ENCODE data around the gene CYB5A. TPM values are rescaled to one million over a fixed set of nuclear protein-coding genes. Genes with fewer than 3 reads are reported as not detected.
"Not testable (repeated sequence)": the region's sequence is repeated elsewhere in the genome, so short reads cannot be mapped to it uniquely, and the experiment has no call there.

The CYB5A gene
- total and polyA plus RNA-seq, 4 donors = 33.2 to 276 (median 67.2) TPM

DNA sequence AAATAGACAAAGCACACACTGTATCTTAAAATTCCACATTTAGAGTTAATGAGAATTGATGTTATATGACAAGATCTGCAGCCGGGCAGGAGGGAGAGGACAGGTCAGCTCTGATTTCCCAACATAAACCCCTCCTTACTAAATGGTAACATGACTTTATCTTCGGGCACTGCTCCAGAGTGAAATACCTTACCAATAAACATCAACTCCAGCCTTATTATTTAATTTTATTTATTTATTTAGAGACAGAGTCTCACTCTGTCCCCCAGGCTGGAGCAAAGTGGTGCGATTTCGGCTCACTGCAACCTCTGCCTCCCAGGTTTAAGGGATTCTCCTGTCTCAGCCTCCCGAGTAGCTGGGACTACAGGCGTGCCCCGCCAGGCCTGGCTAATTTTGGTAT, 1.7 kb downstream of the CYB5A start:
- DNase-seq (no peak), ATAC-seq (ENCODE audit: low FRiP score) (no peak)
- no peaks in the 10 kb centered on the region for H3K9me3 ChIP-seq (ENCODE audit: control insufficient read depth, low read length)
- no peaks in the 10 kb centered on the region for H3K27me3 ChIP-seq (ENCODE audit: control insufficient read depth in 1 of 2, insufficient read depth in 2 of 2, low read length in 1 of 2)
- intact Hi-C loops (cut with DNase I) = loop anchor here (2.0 to 10.0 kb wide), 4 partner anchors 143 to 307 kb away; partner anchors contain the start of genes FBXO15 (in 2 of the 2), CNDP2 (in 1 of the 2), TIMM21 (in 1 of the 2) and ZNF407 (in 1 of the 2)
- no peak overlapping the region for H3K4me3 ChIP-seq (ENCODE audit: low read length in 2 of 2)
- peaks cover 0 to 2% of the 10 kb centered on the region in 2 donors for H3K4me1 ChIP-seq (ENCODE audit: control insufficient read depth in 1 of 2, insufficient read depth in 2 of 2, low read length in 2 of 2)
- WGBS, 2 donors = 95 to 97% methylated on average over 7 of the region's 7 CpGs
- H3K36me3 ChIP-seq (ENCODE audit: control insufficient read depth in 1 of 2, insufficient read depth in 2 of 2, low read length in 1 of 2) = no peaks in the 10 kb centered on the region
- H3K27ac ChIP-seq (ENCODE audit: low read depth in 1 of 2, low read length in 2 of 2) = no peak overlapping the region

DNA sequence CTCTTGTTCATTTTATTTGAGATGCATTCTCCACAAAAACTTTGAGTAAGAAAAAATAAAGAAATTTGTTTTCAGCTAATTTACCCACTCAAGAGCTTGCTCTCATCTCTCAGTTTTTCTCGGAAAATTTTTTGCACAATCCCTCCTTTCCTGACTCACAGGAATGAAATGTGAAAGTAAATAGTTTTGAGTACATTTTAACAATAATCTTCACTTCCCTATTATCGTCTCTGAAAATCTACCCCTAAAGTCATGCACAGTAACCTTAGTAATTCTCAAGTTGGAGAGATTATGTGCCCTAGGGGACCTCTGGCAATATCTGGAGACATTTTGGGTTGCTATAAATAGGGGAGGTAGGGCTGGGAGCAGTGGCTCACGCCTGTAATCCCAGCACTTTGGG, 2.6 kb downstream of the CYB5A start:
- Histone ChIP-seq H3K27ac (ENCODE audit: low read depth in 1 of 2, low read length in 2 of 2) (no peak overlapping the region), H3K27me3 (ENCODE audit: control insufficient read depth in 1 of 2, insufficient read depth in 2 of 2, low read length in 1 of 2) (no peaks in the 10 kb centered on the region), H3K9me3 (ENCODE audit: control insufficient read depth, low read length) (no peaks in the 10 kb centered on the region), H3K4me3 (ENCODE audit: low read length in 2 of 2) (no peak overlapping the region), H3K36me3 (ENCODE audit: control insufficient read depth in 1 of 2, insufficient read depth in 2 of 2, low read length in 1 of 2) (no peaks in the 10 kb centered on the region), H3K4me1 (ENCODE audit: control insufficient read depth in 1 of 2, insufficient read depth in 2 of 2, low read length in 2 of 2) (peaks cover 0 to 2% of the 10 kb centered on the region in 2 donors)
- no peak for DNase-seq
- 27 to 38% methylated on average over 3 of the region's 3 CpGs for WGBS, 2 donors
- intact Hi-C loops (cut with DNase I) = no loop called here
- ATAC-seq (ENCODE audit: low FRiP score) = no peak

DNA sequence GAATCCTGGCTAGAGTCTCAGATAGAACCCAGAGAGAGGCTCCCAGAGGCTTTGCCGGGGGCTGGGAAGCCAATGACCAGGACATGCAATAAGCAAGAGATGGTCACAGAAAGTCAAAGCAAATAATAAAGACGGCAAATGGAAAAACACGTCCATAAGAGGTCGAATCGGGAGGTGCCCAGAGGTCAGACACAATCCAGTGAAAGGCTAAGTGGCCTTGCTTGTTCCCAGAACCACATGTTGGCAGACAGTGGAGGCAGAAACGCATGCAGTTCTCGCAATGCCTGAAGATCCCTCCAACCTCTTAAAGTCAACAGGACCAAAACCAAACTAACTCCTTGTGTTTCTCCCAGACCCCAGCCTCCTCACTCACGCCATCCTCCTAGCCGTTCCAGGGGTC, 3.0 kb downstream of the CYB5A start:
- Histone ChIP-seq H3K27me3 (ENCODE audit: control insufficient read depth in 1 of 2, insufficient read depth in 2 of 2, low read length in 1 of 2) (no peaks in the 10 kb centered on the region), H3K27ac (ENCODE audit: low read depth in 1 of 2, low read length in 2 of 2) (no peak overlapping the region), H3K36me3 (ENCODE audit: control insufficient read depth in 1 of 2, insufficient read depth in 2 of 2, low read length in 1 of 2) (no peaks in the 10 kb centered on the region), H3K4me3 (ENCODE audit: low read length in 2 of 2) (no peak overlapping the region), H3K4me1 (ENCODE audit: control insufficient read depth in 1 of 2, insufficient read depth in 2 of 2, low read length in 2 of 2) (peaks cover 0 to 2% of the 10 kb centered on the region in 2 donors), H3K9me3 (ENCODE audit: control insufficient read depth, low read length) (no peaks in the 10 kb centered on the region)
- 79 to 80% methylated on average over 9 of the region's 9 CpGs for WGBS, 2 donors
- intact Hi-C loops (cut with DNase I) = no loop called here
- no peak for DNase-seq
- no peak for ATAC-seq (ENCODE audit: low FRiP score)

DNA sequence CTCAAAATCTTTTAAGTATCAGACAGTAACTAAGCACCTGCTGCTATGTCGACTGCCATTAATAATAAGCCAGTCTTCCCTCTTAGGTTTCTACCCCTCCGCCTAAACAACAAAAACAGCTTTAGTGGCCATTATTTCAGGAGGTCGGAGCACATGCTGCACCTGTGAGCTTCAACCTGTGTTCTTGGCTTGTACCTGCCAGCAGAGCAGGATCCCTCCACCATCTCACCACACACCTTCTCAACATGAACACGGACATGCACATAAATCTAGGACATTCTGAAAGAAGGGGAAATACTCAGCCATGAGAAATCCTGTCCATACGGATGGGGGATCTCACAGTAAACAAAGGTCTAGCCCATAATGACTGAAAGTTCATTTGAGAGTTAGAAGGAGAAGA, 3.7 kb downstream of the CYB5A start:
- intact Hi-C loops (cut with DNase I) = no loop called here
- Histone ChIP-seq H3K36me3 (ENCODE audit: control insufficient read depth in 1 of 2, insufficient read depth in 2 of 2, low read length in 1 of 2) (no peaks in the 10 kb centered on the region), H3K27ac (ENCODE audit: low read depth in 1 of 2, low read length in 2 of 2) (no peak overlapping the region), H3K9me3 (ENCODE audit: control insufficient read depth, low read length) (no peaks in the 10 kb centered on the region), H3K4me1 (ENCODE audit: control insufficient read depth in 1 of 2, insufficient read depth in 2 of 2, low read length in 2 of 2) (peaks cover 0 to 2% of the 10 kb centered on the region in 2 donors), H3K4me3 (ENCODE audit: low read length in 2 of 2) (no peak overlapping the region), H3K27me3 (ENCODE audit: control insufficient read depth in 1 of 2, insufficient read depth in 2 of 2, low read length in 1 of 2) (no peaks in the 10 kb centered on the region)
- ATAC-seq (ENCODE audit: low FRiP score) (no peak), DNase-seq (no peak)
- WGBS, 2 donors = 85 to 88% methylated on average over 5 of the region's 5 CpGs

DNA sequence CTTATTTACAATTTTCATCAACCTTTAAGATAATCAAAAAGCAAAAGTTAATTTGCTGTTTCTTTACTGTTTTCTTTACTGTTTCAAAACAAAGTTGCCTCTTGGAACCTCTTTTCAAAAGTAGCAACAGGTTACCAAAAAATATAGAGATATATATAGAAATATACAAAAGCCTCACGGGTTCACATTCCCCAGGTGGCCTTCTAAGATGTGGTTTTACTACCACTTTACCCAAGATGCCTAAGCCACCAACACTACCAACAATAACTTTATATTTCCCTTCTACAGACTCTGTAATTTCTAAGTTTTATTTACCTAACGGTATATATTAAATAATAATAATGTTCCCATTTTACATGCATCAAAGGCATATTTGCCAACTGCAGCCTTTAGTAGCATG, 4.9 kb downstream of the CYB5A start:
- intact Hi-C loops (cut with DNase I) = no loop called here
- no peak for DNase-seq

DNA sequence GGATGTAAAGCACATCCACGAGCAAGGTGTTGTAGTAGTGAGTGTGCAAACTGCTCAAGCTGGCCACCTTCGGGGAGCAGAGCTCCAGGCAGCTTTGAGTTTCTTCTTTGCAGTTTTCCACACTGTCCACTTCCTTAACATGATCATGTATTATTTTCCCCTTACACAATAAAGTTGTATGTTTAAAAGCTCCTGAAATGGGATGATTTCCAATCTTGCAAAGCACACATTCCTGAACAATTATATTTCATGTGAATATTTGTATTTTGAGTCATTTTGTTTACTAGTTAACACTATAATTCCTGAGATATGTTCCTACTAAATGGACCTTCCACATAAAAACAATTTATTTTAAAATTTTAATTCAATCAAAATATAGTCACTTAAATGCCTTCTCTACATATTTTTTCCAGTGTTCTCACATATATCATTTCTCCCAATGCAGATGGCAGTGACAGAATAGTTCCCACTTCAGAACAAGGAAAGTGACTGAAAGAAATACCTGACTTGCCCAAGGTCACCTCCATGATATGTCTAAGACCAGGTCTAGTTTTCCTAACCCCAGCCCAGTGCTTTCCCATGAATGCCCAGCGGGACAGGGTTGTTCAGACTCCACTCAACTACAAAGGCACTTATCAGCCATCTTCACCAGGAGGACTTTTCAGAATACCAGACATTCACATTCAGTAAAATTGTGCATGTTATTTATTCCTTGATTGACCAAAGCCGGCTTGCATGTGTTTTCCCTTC, 5.5 kb downstream of the CYB5A start:
- no peak for DNase-seq
- H3K27me3 ChIP-seq (ENCODE audit: control insufficient read depth in 1 of 2, insufficient read depth in 2 of 2, low read length in 1 of 2) = no peaks in the 10 kb centered on the region
- H3K4me3 ChIP-seq (ENCODE audit: low read length in 2 of 2) = no peak overlapping the region
- H3K4me1 ChIP-seq (ENCODE audit: control insufficient read depth in 1 of 2, insufficient read depth in 2 of 2, low read length in 2 of 2) = peaks cover 0 to 2% of the 10 kb centered on the region in 2 donors
- H3K9me3 ChIP-seq (ENCODE audit: control insufficient read depth, low read length) = no peaks in the 10 kb centered on the region
- ATAC-seq (ENCODE audit: low FRiP score) = no peak
- H3K27ac ChIP-seq (ENCODE audit: low read depth in 1 of 2, low read length in 2 of 2) = no peak overlapping the region
- intact Hi-C loops (cut with DNase I) = no loop called here
- H3K36me3 ChIP-seq (ENCODE audit: control insufficient read depth in 1 of 2, insufficient read depth in 2 of 2, low read length in 1 of 2) = no peaks in the 10 kb centered on the region
- WGBS, 2 donors = 88 to 93% methylated on average over 4 of the region's 4 CpGs

More for the DNA sequence above, 4.9 kb downstream of the CYB5A start:
- Histone ChIP-seq H3K27me3 (ENCODE audit: control insufficient read depth in 1 of 2, insufficient read depth in 2 of 2, low read length in 1 of 2) (no peaks in the 10 kb centered on the region), H3K36me3 (ENCODE audit: control insufficient read depth in 1 of 2, insufficient read depth in 2 of 2, low read length in 1 of 2) (no peaks in the 10 kb centered on the region), H3K4me3 (ENCODE audit: low read length in 2 of 2) (no peak overlapping the region), H3K4me1 (ENCODE audit: control insufficient read depth in 1 of 2, insufficient read depth in 2 of 2, low read length in 2 of 2) (peaks cover 0 to 2% of the 10 kb centered on the region in 2 donors), H3K27ac (ENCODE audit: low read depth in 1 of 2, low read length in 2 of 2) (no peak overlapping the region), H3K9me3 (ENCODE audit: control insufficient read depth, low read length) (no peaks in the 10 kb centered on the region)
- WGBS, 2 donors = 94 to 96% methylated on average over 2 of the region's 2 CpGs
- ATAC-seq (ENCODE audit: low FRiP score) = no peak

DNA sequence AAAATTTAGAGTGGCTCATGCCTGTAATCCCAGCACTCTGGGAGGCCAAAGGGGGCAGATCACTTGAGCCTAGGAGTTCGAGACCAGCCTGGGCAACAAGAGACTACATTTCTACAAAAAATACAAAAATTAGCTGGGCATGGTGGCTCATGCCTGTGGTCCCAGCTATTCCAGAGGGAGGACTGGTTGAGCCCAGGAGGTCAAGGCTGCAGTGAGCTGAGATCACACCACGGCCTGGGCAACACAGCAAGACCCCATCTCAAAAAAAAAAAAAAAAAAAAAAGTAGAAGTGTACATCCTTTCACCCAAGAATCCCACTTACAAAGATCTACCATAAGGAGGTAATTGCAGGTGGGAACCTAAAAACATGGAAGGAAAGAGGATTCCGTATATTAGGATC, 6.2 kb downstream of the CYB5A start:
- H3K36me3 ChIP-seq (ENCODE audit: control insufficient read depth in 1 of 2, insufficient read depth in 2 of 2, low read length in 1 of 2); H3K4me1 ChIP-seq (ENCODE audit: control insufficient read depth in 1 of 2, insufficient read depth in 2 of 2, low read length in 2 of 2); intact Hi-C loops (cut with DNase I); H3K9me3 ChIP-seq (ENCODE audit: control insufficient read depth, low read length); H3K27me3 ChIP-seq (ENCODE audit: control insufficient read depth in 1 of 2, insufficient read depth in 2 of 2, low read length in 1 of 2); DNase-seq; H3K27ac ChIP-seq (ENCODE audit: low read depth in 1 of 2, low read length in 2 of 2); H3K4me3 ChIP-seq (ENCODE audit: low read length in 2 of 2); ATAC-seq (ENCODE audit: low FRiP score): not testable (repeated sequence)
- WGBS, 2 donors = 78 to 95% methylated on average over 3 of the region's 3 CpGs

DNA sequence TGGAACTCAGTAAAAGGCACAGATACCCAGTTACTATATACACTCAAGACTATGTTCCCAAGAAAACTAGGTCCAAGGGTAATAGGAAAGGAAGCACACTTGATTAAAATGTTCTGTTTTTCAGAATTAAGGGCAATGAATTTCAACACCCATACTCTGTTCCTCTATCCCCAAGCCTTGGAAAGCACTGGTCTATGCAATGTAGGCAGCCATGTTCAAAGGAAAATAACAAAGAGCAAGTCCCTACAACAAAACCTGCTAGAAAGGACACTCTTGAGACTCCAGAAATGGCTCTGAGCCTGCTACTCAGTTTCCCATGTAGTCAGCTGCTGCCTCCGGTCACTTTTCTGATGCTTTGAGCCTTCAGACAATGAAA, 6.8 kb downstream of the CYB5A start:
- H3K9me3 ChIP-seq (ENCODE audit: control insufficient read depth, low read length) = no peaks in the 10 kb centered on the region
- no peak for DNase-seq
- H3K27ac ChIP-seq (ENCODE audit: low read depth in 1 of 2, low read length in 2 of 2) = no peak overlapping the region
- WGBS, 2 donors = 97 to 100% methylated on average over 1 of the region's 1 CpG
- H3K4me1 ChIP-seq (ENCODE audit: control insufficient read depth in 1 of 2, insufficient read depth in 2 of 2, low read length in 2 of 2) = peaks cover 0 to 2% of the 10 kb centered on the region in 2 donors
- no peak for ATAC-seq (ENCODE audit: low FRiP score)
- H3K27me3 ChIP-seq (ENCODE audit: control insufficient read depth in 1 of 2, insufficient read depth in 2 of 2, low read length in 1 of 2) = no peaks in the 10 kb centered on the region
- intact Hi-C loops (cut with DNase I) = no loop called here
- H3K36me3 ChIP-seq (ENCODE audit: control insufficient read depth in 1 of 2, insufficient read depth in 2 of 2, low read length in 1 of 2) = no peaks in the 10 kb centered on the region
- no peak overlapping the region for H3K4me3 ChIP-seq (ENCODE audit: low read length in 2 of 2)
